Karpas-422 (cell line): ENCODE results near the gene ADGRG1. TPM values are rescaled to one million over a fixed set of nuclear protein-coding genes. Genes with fewer than 3 reads are reported as not detected.

Experiments used
- DNase-seq: peaks from one replicate; pipeline ENCODE4 v3.0.0-alpha.2; 2015
- H2AFZ ChIP-seq: fragments of 200-600 bp; sonication (generic); 2 replicates; pipeline ENCODE4 v1.6.1; 2014; ENCODE audit warnings: antibody characterized with exemption, low read length, mixed read lengths
- H3K27ac ChIP-seq: fragments of 200-600 bp; sonication (generic); 2 replicates; pipeline ENCODE4 v1.5.1; 2014; ENCODE audit warnings: mild to moderate bottlenecking, low read length, moderate library complexity
- H3K27me3 ChIP-seq: fragments of 200-600 bp; sonication (generic); 2 replicates; pipeline ENCODE4 v1.6.1; 2014; ENCODE audit warnings: low read length, mixed read lengths
- H3K36me3 ChIP-seq: fragments of 200-600 bp; sonication (generic); 2 replicates; pipeline ENCODE4 v1.6.1; 2014; ENCODE audit warnings: low read length, mixed read lengths; ENCODE audit not compliant: insufficient read depth
- H3K4me1 ChIP-seq: fragments of 200-600 bp; sonication (generic); 2 replicates; pipeline ENCODE4 v1.6.1; 2014; ENCODE audit warnings: mild to moderate bottlenecking, low read length, mixed read lengths
- H3K4me2 ChIP-seq: fragments of 200-600 bp; sonication (generic); 2 replicates; pipeline ENCODE4 v1.6.1; 2014; ENCODE audit warnings: low read length, low read depth, mild to moderate bottlenecking; ENCODE audit not compliant: poor library complexity, severe bottlenecking
- H3K4me3 ChIP-seq: fragments of 200-600 bp; sonication (generic); 2 replicates; pipeline ENCODE4 v1.5.1; 2014; ENCODE audit warnings: mild to moderate bottlenecking, antibody characterized with exemption, low read length, mixed read lengths
- H3K79me2 ChIP-seq: fragments of 200-600 bp; sonication (generic); 2 replicates; pipeline ENCODE4 v1.6.1; 2014; ENCODE audit warnings: mild to moderate bottlenecking, low read length, mixed read lengths
- H3K9ac ChIP-seq: fragments of 200-600 bp; sonication (generic); 2 replicates; pipeline ENCODE4 v1.6.0; 2014; ENCODE audit warnings: low read length
- H3K9me2 ChIP-seq: fragments of 200-600 bp; sonication (generic), shearing (Covaris generic); replicated peaks from 2 replicates; pipeline ENCODE4 v1.6.0; 2014; ENCODE audit warnings: mild to moderate bottlenecking, low read length, moderate library complexity; ENCODE audit not compliant: insufficient read depth
- H3K9me3 ChIP-seq: fragments of 300-700, 200-600 bp; sonication (generic); 2 replicates; pipeline ENCODE4 v1.6.1; 2014; ENCODE audit warnings: low read length, mixed read lengths
- H4K20me1 ChIP-seq: fragments of 200-600 bp; sonication (generic); 2 replicates; pipeline ENCODE4 v1.6.1; 2014; ENCODE audit warnings: mild to moderate bottlenecking, antibody characterized with exemption, low read length, low read depth; ENCODE audit not compliant: insufficient read depth
- total RNA-seq: library from RNA; depleted of rRNA; stranded (reverse); fragments of >200 nt; shearing (Covaris generic); gene quantifications from 2 replicates; pipeline ENCODE4 v1.2.3, GENCODE V29; 2014; ENCODE audit warnings: low replicate concordance

Gene ADGRG1
- total RNA-seq, 1 experiment from 2014 or later, result not detected

DNA sequence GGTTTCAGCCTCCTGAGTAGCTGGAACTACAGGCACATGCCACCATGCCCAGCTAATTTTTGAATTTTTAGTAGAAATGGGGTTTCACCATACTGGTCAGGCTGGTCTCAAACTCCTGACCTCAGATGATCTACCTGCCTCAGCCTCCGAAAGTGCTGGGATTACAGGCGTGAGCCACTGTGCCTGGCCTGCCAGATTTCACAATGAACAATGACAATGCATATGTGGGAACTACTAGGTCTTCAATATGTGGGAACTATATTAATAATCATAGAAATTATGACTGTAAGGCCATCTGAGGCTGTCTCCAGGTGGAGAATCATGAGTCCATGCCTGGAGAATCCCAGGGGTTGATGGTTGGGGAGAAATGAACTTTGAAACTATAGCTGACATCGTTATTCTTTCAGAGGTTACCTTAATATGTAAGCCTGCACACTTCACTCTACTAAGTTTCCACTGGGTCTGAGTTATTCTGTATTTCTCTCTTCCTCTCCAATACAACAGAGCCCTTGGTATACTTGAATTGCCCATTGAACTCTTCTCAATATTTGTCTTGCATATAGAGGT, 59.0 kb downstream of the ADGRG1 start:
- H3K79me2 ChIP-seq, result no peaks in the 10 kb centered on the region
- H3K27me3 ChIP-seq, result no peaks in the 10 kb centered on the region
- H3K27ac ChIP-seq, result no peak overlapping the region

GRCh38 chr16:57688487-57688986, 60.1 kb downstream of the ADGRG1 start:
- H3K9me2 ChIP-seq, result no peaks in the 10 kb centered on the region
- H3K27ac ChIP-seq, result no peak overlapping the region
- no peaks in the 10 kb centered on the region for H3K79me2 ChIP-seq
- H3K9ac ChIP-seq, result no peak overlapping the region
- DNase-seq, result no peak
- no peaks in the 10 kb centered on the region for H3K4me1 ChIP-seq
- H4K20me1 ChIP-seq, result no peaks in the 10 kb centered on the region
- no peaks in the 10 kb centered on the region for H3K36me3 ChIP-seq
- no peak overlapping the region for H3K4me3 ChIP-seq
- no peak overlapping the region for H3K4me2 ChIP-seq
- no peaks in the 10 kb centered on the region for H3K9me3 ChIP-seq
- no peaks in the 10 kb centered on the region for H3K27me3 ChIP-seq
- no peak overlapping the region for H2AFZ ChIP-seq

More for the DNA sequence above, 59.0 kb downstream of the ADGRG1 start:
- Histone ChIP-seq H3K36me3 (no peaks in the 10 kb centered on the region), H3K4me3 (no peak overlapping the region), H3K4me2 (no peak overlapping the region), H3K4me1 (no peaks in the 10 kb centered on the region), H4K20me1 (no peaks in the 10 kb centered on the region), H3K9me2 (no peaks in the 10 kb centered on the region), H3K9ac (no peak overlapping the region), H2AFZ (no peak overlapping the region), H3K9me3 (no peaks in the 10 kb centered on the region)
- no peak for DNase-seq

DNA sequence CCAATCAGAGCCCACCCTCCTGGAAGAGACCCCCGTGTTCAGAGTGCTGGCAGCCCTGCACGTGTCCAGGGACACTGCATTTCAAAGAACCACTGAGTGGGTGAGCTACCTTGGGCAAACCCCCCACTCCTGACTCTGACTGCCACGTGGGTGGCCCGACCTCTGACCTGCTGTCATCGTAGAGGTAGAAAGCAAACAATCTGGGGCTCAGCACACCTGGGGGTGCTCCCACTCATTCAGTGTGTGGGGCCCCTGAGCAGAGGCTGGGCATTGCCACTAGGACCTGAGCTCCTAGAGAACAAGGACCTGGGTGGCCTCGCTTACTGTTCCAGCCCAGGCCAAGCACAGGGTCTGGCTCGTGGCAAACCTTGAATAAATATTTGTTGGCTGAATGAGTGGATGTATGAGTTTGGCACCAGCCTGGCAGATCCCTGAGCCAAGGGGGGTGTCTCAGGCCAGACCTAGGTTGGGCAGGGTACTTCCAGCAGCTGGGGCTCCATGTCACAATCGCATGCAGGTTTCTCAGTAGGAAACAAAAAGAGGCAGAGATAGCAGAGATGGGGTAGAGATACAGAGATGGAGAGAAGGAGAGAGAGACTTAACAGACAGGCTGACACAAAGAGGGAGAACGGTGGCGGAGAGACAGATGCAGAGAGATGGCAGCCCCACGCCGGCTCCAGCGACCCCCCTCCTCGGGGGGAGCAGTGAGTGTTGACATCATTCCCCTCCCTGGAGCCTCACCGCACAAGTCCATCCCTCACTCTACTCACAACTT, 60.7 kb downstream of the ADGRG1 start:
- no peaks in the 10 kb centered on the region for H3K36me3 ChIP-seq
- H3K9ac ChIP-seq, result no peak overlapping the region
- no peak for DNase-seq
- no peaks in the 10 kb centered on the region for H3K27me3 ChIP-seq
- H3K4me3 ChIP-seq, result no peak overlapping the region
- no peaks in the 10 kb centered on the region for H3K79me2 ChIP-seq
- no peak overlapping the region for H3K27ac ChIP-seq
- no peak overlapping the region for H2AFZ ChIP-seq
- no peaks in the 10 kb centered on the region for H4K20me1 ChIP-seq
- no peaks in the 10 kb centered on the region for H3K9me3 ChIP-seq
- H3K4me1 ChIP-seq, result no peaks in the 10 kb centered on the region
- no peaks in the 10 kb centered on the region for H3K9me2 ChIP-seq
- no peak overlapping the region for H3K4me2 ChIP-seq

DNA sequence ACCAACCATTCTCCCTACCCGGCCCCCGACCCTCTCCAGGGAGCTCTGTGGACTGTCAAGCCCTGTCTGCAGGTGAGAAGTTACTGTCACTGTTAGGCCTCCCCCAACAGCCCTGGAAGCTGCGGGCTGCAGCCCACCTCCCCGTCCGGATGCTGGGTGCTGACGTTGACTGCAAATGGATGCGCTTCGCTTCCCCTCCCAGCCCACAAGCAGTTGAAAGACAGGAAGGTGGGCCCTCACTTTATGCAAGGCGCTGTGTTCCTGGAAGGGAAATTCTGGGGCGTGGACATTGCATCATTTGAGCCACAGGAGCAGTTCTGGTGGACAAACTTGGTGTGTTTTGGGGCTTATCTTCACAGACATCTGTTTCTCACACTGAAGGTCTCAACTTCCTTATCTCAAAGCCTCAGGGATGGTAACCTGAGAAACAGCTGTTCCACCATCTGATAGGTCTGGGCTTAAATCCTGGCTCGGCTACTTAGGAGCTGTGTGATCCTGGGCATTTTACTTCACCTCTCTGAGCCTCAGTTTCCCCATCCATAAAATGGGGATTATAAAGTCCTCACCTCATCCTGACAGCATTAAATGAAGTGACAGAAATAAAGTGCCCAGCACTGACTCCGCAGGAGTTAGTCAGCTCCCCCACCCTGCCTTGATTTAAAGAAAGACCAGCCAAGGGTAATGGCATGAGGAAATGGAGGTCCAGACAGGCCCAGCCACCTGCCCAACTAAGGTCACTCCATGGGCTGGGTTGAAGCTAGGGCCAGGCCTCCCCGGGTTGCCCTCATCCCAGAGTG, 61.5 kb downstream of the ADGRG1 start:
- Histone ChIP-seq H3K4me2 (no peak overlapping the region), H3K9me3 (no peaks in the 10 kb centered on the region), H3K27me3 (no peaks in the 10 kb centered on the region), H3K4me1 (no peaks in the 10 kb centered on the region), H3K79me2 (no peaks in the 10 kb centered on the region), H2AFZ (no peak overlapping the region), H3K9me2 (no peaks in the 10 kb centered on the region), H3K4me3 (no peak overlapping the region), H4K20me1 (no peaks in the 10 kb centered on the region), H3K9ac (no peak overlapping the region), H3K27ac (no peak overlapping the region), H3K36me3 (no peaks in the 10 kb centered on the region)
- DNase-seq, result no peak

- no peaks in the 10 kb centered on the region for H3K79me2 ChIP-seq
- H3K4me2 ChIP-seq, result no peak overlapping the region
- no peaks in the 10 kb centered on the region for H3K4me1 ChIP-seq
- H3K27ac ChIP-seq, result no peak overlapping the region
- no peaks in the 10 kb centered on the region for H3K9me3 ChIP-seq
- H3K36me3 ChIP-seq, result no peaks in the 10 kb centered on the region
- no peaks in the 10 kb centered on the region for H3K27me3 ChIP-seq
- H3K4me3 ChIP-seq, result no peak overlapping the region
- H2AFZ ChIP-seq, result no peak overlapping the region
- no peak for DNase-seq
- no peaks in the 10 kb centered on the region for H3K9me2 ChIP-seq
- H4K20me1 ChIP-seq, result no peaks in the 10 kb centered on the region
- H3K9ac ChIP-seq, result no peak overlapping the region
Observed at GRCh38 chr16:57690782-57691471, 62.5 kb downstream of the ADGRG1 start.

DNA sequence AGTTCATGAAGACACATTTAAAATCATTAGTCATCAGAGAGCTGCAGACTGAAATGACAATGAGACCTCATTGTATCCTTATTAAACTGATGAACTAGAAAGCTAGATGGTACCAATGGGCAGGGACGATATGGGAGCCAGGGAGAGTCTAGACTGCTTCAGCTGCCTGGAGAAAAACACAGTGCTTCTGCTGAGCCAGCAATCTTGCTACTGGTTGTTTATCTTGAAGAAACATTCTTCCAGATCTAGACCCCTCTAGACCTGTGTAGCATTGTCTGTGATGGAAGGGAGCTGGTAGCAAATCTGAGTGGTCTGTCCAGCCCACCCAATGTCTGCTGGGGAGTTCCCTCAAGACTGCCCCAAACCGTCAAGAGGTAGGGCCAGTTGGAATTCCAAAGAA, 64.2 kb downstream of the ADGRG1 start:
- no peak overlapping the region for H3K9ac ChIP-seq
- no peaks in the 10 kb centered on the region for H3K9me2 ChIP-seq
- DNase-seq, result no peak
- no peaks in the 10 kb centered on the region for H3K36me3 ChIP-seq
- H3K27ac ChIP-seq, result no peak overlapping the region
- no peaks in the 10 kb centered on the region for H4K20me1 ChIP-seq
- H2AFZ ChIP-seq, result no peak overlapping the region
- no peak overlapping the region for H3K4me2 ChIP-seq
- no peaks in the 10 kb centered on the region for H3K79me2 ChIP-seq
- no peaks in the 10 kb centered on the region for H3K27me3 ChIP-seq
- H3K4me3 ChIP-seq, result no peak overlapping the region
- H3K9me3 ChIP-seq, result no peaks in the 10 kb centered on the region
- no peaks in the 10 kb centered on the region for H3K4me1 ChIP-seq

- no peak overlapping the region for H3K9ac ChIP-seq
Observed at GRCh38 chr16:57693550-57693949, 65.1 kb downstream of the ADGRG1 start.

More at GRCh38 chr16:57693550-57693949, 65.1 kb downstream of the ADGRG1 start:
- Histone ChIP-seq H3K27ac (no peak overlapping the region), H2AFZ (no peak overlapping the region), H3K79me2 (no peaks in the 10 kb centered on the region), H3K36me3 (no peaks in the 10 kb centered on the region), H3K27me3 (no peaks in the 10 kb centered on the region), H3K4me3 (no peak overlapping the region), H3K4me1 (no peaks in the 10 kb centered on the region), H3K9me2 (no peaks in the 10 kb centered on the region), H3K4me2 (no peak overlapping the region), H3K9me3 (no peaks in the 10 kb centered on the region), H4K20me1 (no peaks in the 10 kb centered on the region)
- no peak for DNase-seq
